ENCODE data around the gene ASB5.
A peak's percentile ranks its signal among the peaks of the same experiment; 100 is the strongest.

The ASB5 gene

DNA sequence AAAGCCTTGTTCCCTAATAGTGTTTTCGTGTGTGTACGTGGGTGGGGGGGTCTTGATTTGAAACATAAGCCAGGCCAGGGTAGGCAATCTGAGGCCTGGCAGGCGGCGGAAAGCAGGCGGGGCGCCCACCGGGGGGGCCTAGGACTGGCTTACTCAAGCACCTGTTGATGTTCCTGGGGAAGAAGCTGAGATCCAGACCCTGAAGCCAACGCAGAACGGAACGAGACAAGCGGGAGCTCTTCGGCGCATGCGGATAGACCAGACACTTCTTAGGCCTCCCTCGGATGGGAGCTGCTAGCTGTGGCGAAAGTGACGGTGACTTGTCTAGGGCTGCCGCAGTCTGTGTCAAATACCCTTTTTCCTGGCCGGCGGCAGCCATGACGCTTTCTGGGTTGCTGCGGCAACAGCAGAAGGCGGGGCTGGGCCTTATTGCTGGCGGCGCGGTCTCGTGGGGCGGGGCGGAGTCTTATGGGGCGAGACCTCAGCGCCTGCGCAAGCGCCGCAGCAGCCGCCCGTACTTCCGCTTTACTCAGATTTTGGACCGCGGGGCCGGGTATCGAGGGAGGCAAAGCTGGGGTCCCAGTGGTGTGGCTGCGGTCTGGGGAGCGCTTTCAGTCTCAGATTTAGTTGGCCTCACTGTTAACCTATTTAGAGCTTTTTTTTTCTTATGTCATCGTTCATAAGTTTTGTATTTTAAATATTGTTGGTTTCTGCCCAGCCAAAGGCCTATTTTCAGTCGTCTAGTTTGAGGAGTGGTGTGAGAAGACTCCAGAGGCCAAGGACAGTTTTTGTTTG is 73.6 kb downstream of the ASB5 start, which contains the start of gene SPATA4:
SPATA4 (minus strand) TSS at position 402 of the 795 bp plus-strand sequence; CDS start at position 379, 23 bp downstream.
- TF ChIP-seq, protein P1, sequence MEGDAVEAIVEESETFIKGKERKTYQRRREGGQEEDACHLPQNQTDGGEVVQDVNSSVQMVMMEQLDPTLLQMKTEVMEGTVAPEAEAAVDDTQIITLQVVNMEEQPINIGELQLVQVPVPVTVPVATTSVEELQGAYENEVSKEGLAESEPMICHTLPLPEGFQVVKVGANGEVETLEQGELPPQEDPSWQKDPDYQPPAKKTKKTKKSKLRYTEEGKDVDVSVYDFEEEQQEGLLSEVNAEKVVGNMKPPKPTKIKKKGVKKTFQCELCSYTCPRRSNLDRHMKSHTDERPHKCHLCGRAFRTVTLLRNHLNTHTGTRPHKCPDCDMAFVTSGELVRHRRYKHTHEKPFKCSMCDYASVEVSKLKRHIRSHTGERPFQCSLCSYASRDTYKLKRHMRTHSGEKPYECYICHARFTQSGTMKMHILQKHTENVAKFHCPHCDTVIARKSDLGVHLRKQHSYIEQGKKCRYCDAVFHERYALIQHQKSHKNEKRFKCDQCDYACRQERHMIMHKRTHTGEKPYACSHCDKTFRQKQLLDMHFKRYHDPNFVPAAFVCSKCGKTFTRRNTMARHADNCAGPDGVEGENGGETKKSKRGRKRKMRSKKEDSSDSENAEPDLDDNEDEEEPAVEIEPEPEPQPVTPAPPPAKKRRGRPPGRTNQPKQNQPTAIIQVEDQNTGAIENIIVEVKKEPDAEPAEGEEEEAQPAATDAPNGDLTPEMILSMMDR (IDR thresholded peaks at IDR 0.05; ENCODE audit: insufficient read depth, low read depth, low read length, missing control alignments) = no peak
- peak within 1 kb of the TSS; percentile 57 for H3K4me3 ChIP-seq (ENCODE audit: low read depth, low read length)
- peak; percentile 97 for DNase-seq (ENCODE audit: low read depth)

DNA sequence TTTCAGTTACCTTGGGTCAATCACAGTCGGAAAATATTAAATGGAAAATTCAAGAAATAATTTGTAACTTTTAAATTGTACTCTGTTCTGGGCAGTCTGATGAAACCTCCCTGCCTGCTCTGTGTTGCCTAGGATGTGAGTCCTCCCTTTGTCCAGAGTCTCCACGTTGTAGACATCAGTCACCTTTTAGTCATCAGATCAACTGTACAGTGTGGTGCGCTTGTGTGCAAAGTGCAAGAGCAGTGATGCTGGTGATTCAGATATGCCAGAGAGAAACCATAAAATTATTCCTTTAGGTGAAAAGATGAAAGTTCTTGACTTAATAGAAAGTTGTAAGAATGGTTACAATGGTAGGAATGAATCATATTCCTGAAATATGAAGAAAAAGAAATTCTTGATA is 75.1 kb downstream of the ASB5 start:
- TF ChIP-seq, protein P1 (IDR thresholded peaks at IDR 0.05; ENCODE audit: insufficient read depth, low read depth, low read length, missing control alignments) = no peak
- DNase-seq (ENCODE audit: low read depth) = peak; percentile 9
- H3K4me3 ChIP-seq (ENCODE audit: low read depth, low read length) = no peak overlapping the region

GRCh38 chr4:176193126-176193525 is 75.9 kb downstream of the ASB5 start:
- TF ChIP-seq, protein P1 (IDR thresholded peaks at IDR 0.05; ENCODE audit: insufficient read depth, low read depth, low read length, missing control alignments) = no peak
- no peak for DNase-seq (ENCODE audit: low read depth)

GRCh38 chr4:176191974-176192373 is 77.0 kb downstream of the ASB5 start:
- no peak overlapping the region for H3K4me3 ChIP-seq (ENCODE audit: low read depth, low read length)
- DNase-seq (ENCODE audit: low read depth) = no peak
- TF ChIP-seq, protein P1 (IDR thresholded peaks at IDR 0.05; ENCODE audit: insufficient read depth, low read depth, low read length, missing control alignments) = no peak

More at GRCh38 chr4:176193126-176193525, 75.9 kb downstream of the ASB5 start:
- no peak overlapping the region for H3K4me3 ChIP-seq (ENCODE audit: low read depth, low read length)

- TF ChIP-seq, protein P1 (IDR thresholded peaks at IDR 0.05; ENCODE audit: insufficient read depth, low read depth, low read length, missing control alignments) = no peak
- DNase-seq (ENCODE audit: low read depth) = no peak
- no peak overlapping the region for H3K4me3 ChIP-seq (ENCODE audit: low read depth, low read length)
These were observed 78.9 kb downstream of the ASB5 start for GRCh38 chr4:176189891-176190795.

- no peak for DNase-seq (ENCODE audit: low read depth)
- no peak overlapping the region for H3K4me3 ChIP-seq (ENCODE audit: low read depth, low read length)
- TF ChIP-seq, protein P1 (IDR thresholded peaks at IDR 0.05; ENCODE audit: insufficient read depth, low read depth, low read length, missing control alignments) = no peak
These were observed 80.4 kb downstream of the ASB5 start for GRCh38 chr4:176188654-176189053.
